Colonic mucosa (tissue), 4 donors: Measurements from ENCODE around the gene ADGRV1. TPM values are rescaled to one million over a fixed set of nuclear protein-coding genes. Genes with fewer than 3 reads are reported as not detected.

Experiments used
- DNase-seq: peaks from one replicate; pipeline ENCODE4 v3.0.0-alpha.2; 2020
- H3K27ac ChIP-seq: fragments of 200-600 bp; one replicate; pipeline ENCODE4 v1.8.0; 2021
- H3K27me3 ChIP-seq: fragments of 200-600 bp; one replicate; pipeline ENCODE4 v1.8.0; 2021
- H3K36me3 ChIP-seq: fragments of 200-600 bp; one replicate; pipeline ENCODE4 v1.8.0; 2021
- H3K4me1 ChIP-seq: fragments of 200-600 bp; one replicate; pipeline ENCODE4 v1.8.0; 2021; ENCODE audit warnings: mild to moderate bottlenecking
- H3K4me3 ChIP-seq: fragments of 200-600 bp; one replicate; pipeline ENCODE4 v1.8.0; 2021
- H3K9ac ChIP-seq, 2 donors: one replicate each; pipeline ENCODE4 v1.7.0; 2013; ENCODE audit warnings: control low read depth in 2 of 2, low read depth in 2 of 2, low read length in 2 of 2
- H3K9me3 ChIP-seq: fragments of 200-600 bp; one replicate; pipeline ENCODE4 v1.8.0; 2021
- intact Hi-C: fragments of 100-400 bp; cut with DNase I; formaldehyde crosslinking; loops from one replicate; pipeline ENCODE4 v1.14.1; 2022
- total RNA-seq, 2 donors: library from RNA; stranded (reverse); fragmentation: NEBNext Ultra II Directional in 1 of 2; extraction: Animal tissue kit (Norgen Biotek cat#: 25700) in 1 of 2; gene quantifications; one replicate each; pipeline ENCODE4 v1.2.1, GENCODE V29; 2021
- TF ChIP-seq, protein P1 (sequence below): fragments of 200-600 bp; IDR thresholded peaks from one replicate; pipeline ENCODE4 v1.8.0; 2022; ENCODE audit warnings: antibody characterized with exemption, mild to moderate bottlenecking
- donor health status: healthy.
- donor health status: DM: no; HTN: no; CAD: no.
- donor health status: DM: no; HTN: no; CAD: no.

Gene ADGRV1
- total RNA-seq, 2 donors from 2014 or later = 5.1 to 12.9 TPM

DNA sequence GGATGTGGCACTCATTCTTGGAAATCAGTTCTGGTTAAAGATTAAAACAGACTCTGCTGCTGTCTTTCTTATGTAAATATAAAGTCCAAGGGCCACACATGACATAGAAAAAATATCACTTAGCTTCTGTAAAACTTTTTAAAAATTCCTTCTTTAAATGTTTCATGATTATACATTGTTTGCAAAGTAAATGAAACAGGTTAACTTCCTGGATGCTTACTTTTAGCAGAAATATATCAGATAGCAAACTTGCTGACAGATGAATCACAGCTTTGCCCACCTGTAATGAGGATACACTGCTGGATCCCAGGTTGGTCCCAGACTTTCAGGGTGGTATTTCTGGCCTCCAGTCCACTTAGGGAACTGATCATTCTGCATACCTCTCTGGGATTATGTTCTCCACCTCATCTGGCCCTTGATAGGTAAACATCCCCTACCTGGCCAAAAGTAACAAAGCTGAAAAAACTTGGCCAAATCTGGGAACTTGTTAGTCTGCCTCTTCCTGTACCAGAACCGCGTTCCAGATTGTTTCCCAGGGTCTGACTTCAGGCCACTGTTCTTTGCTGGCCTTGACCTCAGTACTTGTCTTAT, 340.5 kb downstream of the ADGRV1 start:
- H3K9me3 ChIP-seq = no peaks in the 10 kb centered on the region
- H3K4me1 ChIP-seq = no peaks in the 10 kb centered on the region
- H3K4me3 ChIP-seq = no peak overlapping the region
- H3K27ac ChIP-seq = peak overlapping the region; percentile 60
- H3K9ac ChIP-seq = no peak overlapping the region
- TF ChIP-seq, protein P1, sequence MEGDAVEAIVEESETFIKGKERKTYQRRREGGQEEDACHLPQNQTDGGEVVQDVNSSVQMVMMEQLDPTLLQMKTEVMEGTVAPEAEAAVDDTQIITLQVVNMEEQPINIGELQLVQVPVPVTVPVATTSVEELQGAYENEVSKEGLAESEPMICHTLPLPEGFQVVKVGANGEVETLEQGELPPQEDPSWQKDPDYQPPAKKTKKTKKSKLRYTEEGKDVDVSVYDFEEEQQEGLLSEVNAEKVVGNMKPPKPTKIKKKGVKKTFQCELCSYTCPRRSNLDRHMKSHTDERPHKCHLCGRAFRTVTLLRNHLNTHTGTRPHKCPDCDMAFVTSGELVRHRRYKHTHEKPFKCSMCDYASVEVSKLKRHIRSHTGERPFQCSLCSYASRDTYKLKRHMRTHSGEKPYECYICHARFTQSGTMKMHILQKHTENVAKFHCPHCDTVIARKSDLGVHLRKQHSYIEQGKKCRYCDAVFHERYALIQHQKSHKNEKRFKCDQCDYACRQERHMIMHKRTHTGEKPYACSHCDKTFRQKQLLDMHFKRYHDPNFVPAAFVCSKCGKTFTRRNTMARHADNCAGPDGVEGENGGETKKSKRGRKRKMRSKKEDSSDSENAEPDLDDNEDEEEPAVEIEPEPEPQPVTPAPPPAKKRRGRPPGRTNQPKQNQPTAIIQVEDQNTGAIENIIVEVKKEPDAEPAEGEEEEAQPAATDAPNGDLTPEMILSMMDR = no peak
- intact Hi-C loops = no loop called here
- DNase-seq = peak; percentile 43
- no peaks in the 10 kb centered on the region for H3K27me3 ChIP-seq
- H3K36me3 ChIP-seq = no peaks in the 10 kb centered on the region

DNA sequence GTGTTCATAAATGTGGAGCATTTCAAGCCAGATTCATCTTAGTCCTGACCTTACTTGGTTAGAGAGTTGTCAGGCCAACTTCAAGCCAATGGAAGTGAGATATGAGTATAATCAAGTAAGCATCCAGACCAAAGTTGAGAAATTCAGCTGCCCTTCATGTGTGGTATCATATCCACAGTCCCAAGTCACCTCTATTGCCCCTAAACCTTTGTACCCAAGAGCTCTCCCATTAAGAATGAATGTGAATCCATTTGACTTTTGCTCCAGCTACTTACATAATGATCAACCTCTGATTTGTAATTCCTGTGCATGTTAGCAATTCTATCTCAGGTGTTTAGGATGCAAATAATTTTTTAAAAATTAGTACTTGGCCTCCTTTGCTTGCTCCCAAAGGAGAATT, 342.7 kb downstream of the ADGRV1 start:
- TF ChIP-seq, protein P1 = no peak
- H3K27ac ChIP-seq = no peak overlapping the region
- H3K27me3 ChIP-seq = no peaks in the 10 kb centered on the region
- intact Hi-C loops = no loop called here
- no peak for DNase-seq
- no peaks in the 10 kb centered on the region for H3K9me3 ChIP-seq
- H3K4me1 ChIP-seq = no peaks in the 10 kb centered on the region
- H3K4me3 ChIP-seq = no peak overlapping the region
- no peak overlapping the region for H3K9ac ChIP-seq
- no peaks in the 10 kb centered on the region for H3K36me3 ChIP-seq

DNA sequence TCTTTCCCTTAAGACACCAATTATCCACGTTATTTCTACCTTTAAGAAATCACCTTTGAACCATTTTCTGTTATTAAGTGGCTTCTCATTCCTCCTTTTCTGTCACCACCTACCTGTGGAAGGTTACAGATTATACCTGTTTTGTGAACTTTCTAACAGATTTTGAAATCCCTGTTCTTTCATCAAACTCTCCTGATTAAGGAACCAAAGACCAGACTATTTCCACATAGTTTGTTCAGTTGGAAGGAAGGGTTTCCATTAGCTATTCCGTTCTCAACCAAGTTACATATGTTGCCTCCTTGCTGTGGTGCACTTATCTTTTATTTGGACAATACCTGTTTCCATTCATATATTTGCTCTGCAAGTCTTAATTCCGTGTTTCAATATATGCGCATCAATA, 343.6 kb downstream of the ADGRV1 start:
- Histone ChIP-seq H3K36me3 (no peaks in the 10 kb centered on the region), H3K27me3 (no peaks in the 10 kb centered on the region), H3K9me3 (no peaks in the 10 kb centered on the region), H3K4me3 (no peak overlapping the region), H3K9ac (no peak overlapping the region), H3K27ac (no peak overlapping the region), H3K4me1 (no peaks in the 10 kb centered on the region)
- no peak for DNase-seq
- TF ChIP-seq, protein P1 = no peak
- intact Hi-C loops = no loop called here

DNA sequence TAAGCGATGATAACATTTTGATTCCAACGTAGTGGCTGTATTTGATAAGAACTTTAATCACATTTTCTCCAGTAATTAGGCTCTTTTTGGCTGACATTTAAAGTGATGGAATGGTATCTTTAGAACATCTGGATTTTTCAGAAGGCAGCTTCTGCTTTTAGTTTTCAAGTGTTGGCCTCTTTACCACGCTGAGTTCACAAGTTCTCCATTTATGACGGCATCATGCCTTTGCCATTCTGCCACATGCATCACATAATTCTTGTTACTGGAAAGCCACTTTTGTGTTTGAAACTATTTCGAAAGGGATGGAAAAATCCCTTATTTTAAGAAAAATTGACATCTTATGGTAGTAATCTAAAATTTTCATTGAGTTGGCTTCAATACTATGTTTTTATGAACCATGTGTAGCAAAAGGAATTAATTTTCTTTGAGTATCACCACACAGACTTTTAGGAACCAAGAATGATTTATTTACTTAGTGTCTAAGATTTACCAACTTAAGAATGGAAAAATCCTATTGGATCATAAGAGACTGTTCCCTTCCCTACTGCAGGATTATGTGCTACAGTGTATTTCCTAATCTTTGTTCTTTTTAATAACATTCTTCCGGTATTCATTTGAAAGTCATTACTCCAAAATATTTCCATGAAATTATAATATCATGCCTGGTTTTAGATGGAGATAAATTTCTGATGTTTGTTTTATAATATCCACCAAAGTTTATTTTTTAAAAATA, 344.2 kb downstream of the ADGRV1 start:
- intact Hi-C loops = no loop called here
- H3K4me3 ChIP-seq = no peak overlapping the region
- H3K27me3 ChIP-seq = no peaks in the 10 kb centered on the region
- TF ChIP-seq, protein P1 = no peak
- H3K4me1 ChIP-seq = no peaks in the 10 kb centered on the region
- H3K9me3 ChIP-seq = no peaks in the 10 kb centered on the region
- DNase-seq = no peak
- H3K36me3 ChIP-seq = no peaks in the 10 kb centered on the region
- no peak overlapping the region for H3K27ac ChIP-seq
- no peak overlapping the region for H3K9ac ChIP-seq

DNA sequence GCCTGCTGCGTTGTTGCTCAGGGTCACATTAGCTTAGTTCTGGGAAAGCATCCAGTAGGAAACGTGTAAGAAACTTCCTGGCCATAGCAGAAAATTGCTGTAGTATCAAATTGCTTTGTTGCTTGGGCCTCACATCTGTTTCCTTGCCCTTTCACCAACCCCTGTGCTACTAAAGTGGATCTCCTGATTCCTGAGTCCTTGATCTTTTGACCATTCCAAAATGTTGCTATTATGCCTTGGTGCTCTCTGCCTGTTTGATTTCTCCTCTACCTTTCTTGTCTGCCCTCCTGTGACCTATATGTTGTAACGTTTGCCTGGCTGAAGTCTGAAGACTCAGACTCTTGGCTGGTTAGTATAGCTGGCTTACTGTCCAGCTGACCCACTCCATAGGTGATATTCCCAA, 350.5 kb downstream of the ADGRV1 start:
- TF ChIP-seq, protein P1 = no peak
- no peak overlapping the region for H3K27ac ChIP-seq
- H3K9me3 ChIP-seq = no peaks in the 10 kb centered on the region
- H3K27me3 ChIP-seq = no peaks in the 10 kb centered on the region
- no peaks in the 10 kb centered on the region for H3K4me1 ChIP-seq
- no peak overlapping the region for H3K9ac ChIP-seq
- no peaks in the 10 kb centered on the region for H3K36me3 ChIP-seq
- intact Hi-C loops = no loop called here
- DNase-seq = no peak
- H3K4me3 ChIP-seq = no peak overlapping the region
